Measurements from ENCODE around the gene CDC16.
"Not testable (repeated sequence)": the region's sequence is repeated elsewhere in the genome, so short reads cannot be mapped to it uniquely, and the experiment has no call there.

Gene CDC16

DNA sequence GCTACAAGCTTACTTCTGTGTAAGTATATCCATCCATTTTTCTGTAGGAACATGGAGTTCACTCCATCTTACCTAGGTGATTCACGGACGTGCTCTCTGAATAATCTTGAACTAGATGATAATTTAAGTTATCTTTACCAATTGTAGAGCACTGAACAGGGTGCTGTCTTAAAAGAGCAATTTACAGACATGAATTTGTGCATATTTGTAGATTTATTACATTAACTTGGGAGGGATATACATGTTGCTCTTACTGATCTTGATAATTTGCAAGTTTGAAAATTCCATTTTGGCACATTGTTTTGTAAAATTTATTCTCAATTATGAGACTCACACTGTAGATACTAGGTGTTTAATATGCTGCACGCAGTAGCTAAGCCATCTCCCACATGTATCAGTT, 9.3 kb downstream of the CDC16 start:
- H3K36me3 ChIP-seq (ENCODE audit: control insufficient read depth in 2 of 2, insufficient read depth in 2 of 2, low read length in 2 of 2): peaks cover 57 to 63% of the 10 kb centered on the region in 2 donors

DNA sequence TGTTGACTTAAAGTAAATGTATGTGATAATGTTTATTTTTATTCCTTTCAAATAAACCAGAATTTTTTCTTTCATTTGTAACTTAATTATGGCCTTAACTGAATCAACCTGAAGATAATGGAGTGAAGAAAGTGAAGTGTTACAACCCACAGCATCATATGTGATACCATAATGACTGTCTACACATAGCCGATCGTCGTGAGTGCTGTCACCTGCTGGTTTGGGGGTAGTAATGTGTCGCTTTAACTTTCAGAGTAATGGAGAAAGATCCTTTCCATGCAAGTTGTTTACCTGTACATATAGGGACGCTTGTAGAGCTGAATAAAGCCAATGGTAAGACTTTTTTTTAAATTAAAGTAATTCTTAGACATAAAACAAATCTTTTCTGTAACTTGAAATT, 9.9 kb downstream of the CDC16 start:
- peaks cover 54 to 64% of the 10 kb centered on the region in 2 donors for H3K36me3 ChIP-seq (ENCODE audit: control insufficient read depth in 2 of 2, insufficient read depth in 2 of 2, low read length in 2 of 2)

More for the DNA sequence above, 9.3 kb downstream of the CDC16 start:
- Histone ChIP-seq H3K4me1 (ENCODE audit: control insufficient read depth, insufficient read depth, low read length) (no peaks in the 10 kb centered on the region), H3K27me3 (ENCODE audit: control insufficient read depth in 1 of 2, insufficient read depth in 2 of 2, low read length in 2 of 2) (no peaks in the 10 kb centered on the region), H3K4me3 (ENCODE audit: low read length in 2 of 2) (no peak overlapping the region), H3K27ac (ENCODE audit: low read length) (no peak overlapping the region), H3K9ac (ENCODE audit: low read length in 2 of 2) (no peak overlapping the region), H3K9me3 (ENCODE audit: control insufficient read depth in 2 of 2, low read length in 2 of 2) (no peaks in the 10 kb centered on the region)

DNA sequence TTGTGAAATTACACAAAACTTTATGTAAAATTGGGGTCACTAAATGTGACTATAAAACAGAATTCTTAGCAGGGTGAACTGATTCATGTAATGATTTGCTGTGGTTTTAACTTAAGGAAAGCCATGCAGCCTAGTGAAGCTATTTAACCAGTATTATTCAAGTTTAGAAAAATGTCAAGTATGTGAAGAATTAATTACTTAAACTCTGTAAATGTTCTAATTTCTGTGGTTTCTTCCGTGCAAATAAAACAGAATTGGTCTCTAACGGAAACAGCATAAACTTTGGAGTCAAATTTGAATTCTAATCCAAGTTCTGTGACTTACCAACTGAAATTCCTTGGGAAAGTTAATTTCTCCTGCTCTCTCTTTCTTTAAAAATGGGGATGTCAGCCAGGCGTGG, 13.3 kb downstream of the CDC16 start:
- Histone ChIP-seq H3K27me3 (ENCODE audit: control insufficient read depth in 1 of 2, insufficient read depth in 2 of 2, low read length in 2 of 2) (no peaks in the 10 kb centered on the region), H3K9me3 (ENCODE audit: control insufficient read depth in 2 of 2, low read length in 2 of 2) (no peaks in the 10 kb centered on the region), H3K4me1 (ENCODE audit: control insufficient read depth, insufficient read depth, low read length) (no peaks in the 10 kb centered on the region), H3K36me3 (ENCODE audit: control insufficient read depth in 2 of 2, insufficient read depth in 2 of 2, low read length in 2 of 2) (peaks cover 47 to 60% of the 10 kb centered on the region in 2 donors), H3K9ac (ENCODE audit: low read length in 2 of 2) (no peak overlapping the region), H3K4me3 (ENCODE audit: low read length in 2 of 2) (no peak overlapping the region), H3K27ac (ENCODE audit: low read length) (no peak overlapping the region)

More for the DNA sequence above, 9.9 kb downstream of the CDC16 start:
- no peaks in the 10 kb centered on the region for H3K9me3 ChIP-seq (ENCODE audit: control insufficient read depth in 2 of 2, low read length in 2 of 2)
- no peaks in the 10 kb centered on the region for H3K4me1 ChIP-seq (ENCODE audit: control insufficient read depth, insufficient read depth, low read length)
- H3K27me3 ChIP-seq (ENCODE audit: control insufficient read depth in 1 of 2, insufficient read depth in 2 of 2, low read length in 2 of 2): no peaks in the 10 kb centered on the region
- H3K4me3 ChIP-seq (ENCODE audit: low read length in 2 of 2): no peak overlapping the region
- H3K27ac ChIP-seq (ENCODE audit: low read length): no peak overlapping the region
- no peak overlapping the region for H3K9ac ChIP-seq (ENCODE audit: low read length in 2 of 2)

DNA sequence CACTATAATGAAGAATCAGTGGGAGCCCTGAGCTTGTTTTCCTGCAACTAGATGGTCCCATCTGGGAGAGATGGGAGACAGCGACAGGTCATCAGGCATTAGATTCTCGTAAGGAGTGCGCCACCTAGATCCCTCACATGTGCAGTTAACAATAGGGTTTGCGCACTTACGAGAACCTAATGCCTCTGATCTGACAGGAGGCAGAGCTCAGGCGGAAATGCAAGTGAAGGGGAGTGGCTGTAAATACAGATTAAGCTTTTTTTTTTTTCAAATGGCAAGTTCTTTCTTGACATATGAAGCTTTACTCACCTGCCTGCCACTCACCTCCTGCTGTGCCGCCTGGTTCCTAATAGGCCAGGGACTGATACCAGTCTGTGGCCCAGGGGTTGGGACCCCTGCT, 14.4 kb downstream of the CDC16 start:
- Histone ChIP-seq H3K4me1 (ENCODE audit: control insufficient read depth, insufficient read depth, low read length) (no peaks in the 10 kb centered on the region), H3K36me3 (ENCODE audit: control insufficient read depth in 2 of 2, insufficient read depth in 2 of 2, low read length in 2 of 2) (peaks cover 43 to 54% of the 10 kb centered on the region in 2 donors)

DNA sequence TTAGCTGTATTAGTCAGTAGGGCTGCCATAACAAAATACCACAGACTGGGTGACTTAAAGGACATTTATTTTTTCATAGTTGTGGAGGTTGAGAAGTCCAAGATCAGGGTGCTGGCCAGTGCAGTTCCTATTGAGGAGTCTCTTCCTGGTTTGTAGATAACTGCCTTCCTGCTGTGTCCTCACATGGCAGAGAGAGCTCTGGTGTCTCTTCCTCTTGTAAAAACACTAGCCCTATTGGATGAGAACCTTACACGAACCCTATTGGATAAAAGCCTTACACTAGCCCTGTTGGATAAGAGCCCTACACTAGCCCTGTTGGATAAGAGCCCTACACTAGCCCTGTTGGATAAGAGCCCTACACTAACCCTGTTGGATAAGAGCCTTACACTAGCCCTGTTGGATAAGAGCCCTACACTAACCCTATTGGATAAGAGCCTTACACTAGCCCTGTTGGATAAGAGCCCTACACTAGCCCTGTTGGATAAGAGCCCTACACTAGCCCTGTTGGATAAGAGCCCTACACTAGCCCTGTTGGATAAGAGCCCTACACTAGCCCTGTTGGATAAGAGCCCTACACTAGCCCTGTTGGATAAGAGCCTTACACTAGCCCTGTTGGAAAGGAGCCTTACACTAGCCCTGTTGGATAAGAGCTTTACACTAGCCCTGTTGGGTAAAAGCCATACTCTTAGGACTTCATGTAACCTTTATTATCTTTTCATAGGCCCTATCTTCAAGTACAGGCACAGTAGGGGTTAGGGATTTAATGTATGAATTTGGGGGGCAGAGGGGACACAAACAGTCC, 17.1 kb downstream of the CDC16 start:
- H3K4me1 ChIP-seq (ENCODE audit: control insufficient read depth, insufficient read depth, low read length); H3K4me3 ChIP-seq (ENCODE audit: low read length in 2 of 2); H3K9me3 ChIP-seq (ENCODE audit: control insufficient read depth in 2 of 2, low read length in 2 of 2); H3K9ac ChIP-seq (ENCODE audit: low read length in 2 of 2); H3K27ac ChIP-seq (ENCODE audit: low read length); H3K27me3 ChIP-seq (ENCODE audit: control insufficient read depth in 1 of 2, insufficient read depth in 2 of 2, low read length in 2 of 2): not testable (repeated sequence)
- H3K36me3 ChIP-seq (ENCODE audit: control insufficient read depth in 2 of 2, insufficient read depth in 2 of 2, low read length in 2 of 2): peaks cover 33 to 53% of the 10 kb centered on the region in 2 donors

More for the DNA sequence above, 14.4 kb downstream of the CDC16 start:
- no peak overlapping the region for H3K4me3 ChIP-seq (ENCODE audit: low read length in 2 of 2)
- H3K27me3 ChIP-seq (ENCODE audit: control insufficient read depth in 1 of 2, insufficient read depth in 2 of 2, low read length in 2 of 2): no peaks in the 10 kb centered on the region
- H3K9me3 ChIP-seq (ENCODE audit: control insufficient read depth in 2 of 2, low read length in 2 of 2): no peaks in the 10 kb centered on the region
- H3K27ac ChIP-seq (ENCODE audit: low read length): no peak overlapping the region
- no peak overlapping the region for H3K9ac ChIP-seq (ENCODE audit: low read length in 2 of 2)

DNA sequence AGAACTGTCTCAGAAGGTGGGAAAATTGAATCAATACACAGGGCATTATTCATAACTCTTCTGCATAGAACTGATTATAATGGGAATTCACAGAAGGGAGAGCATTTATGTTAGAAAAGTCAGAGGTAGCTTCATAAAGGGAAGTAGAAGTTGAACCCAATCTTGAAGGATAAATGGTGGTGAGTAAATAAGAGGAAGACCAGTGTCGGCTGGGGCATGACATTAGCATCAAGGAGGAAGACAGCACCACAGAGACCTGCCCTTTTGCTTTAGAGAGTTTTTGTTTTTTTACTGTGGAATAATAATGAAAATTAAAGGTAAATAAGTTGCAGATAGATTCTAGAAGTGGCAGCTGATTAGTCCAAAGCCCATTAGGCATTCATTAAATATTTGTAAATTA, 21.9 kb downstream of the CDC16 start:
- H3K9ac ChIP-seq (ENCODE audit: low read length in 2 of 2): no peak overlapping the region
- H3K27ac ChIP-seq (ENCODE audit: low read length): no peak overlapping the region
- peaks cover 41 to 66% of the 10 kb centered on the region in 2 donors for H3K36me3 ChIP-seq (ENCODE audit: control insufficient read depth in 2 of 2, insufficient read depth in 2 of 2, low read length in 2 of 2)
- H3K9me3 ChIP-seq (ENCODE audit: control insufficient read depth in 2 of 2, low read length in 2 of 2): no peaks in the 10 kb centered on the region
- H3K4me1 ChIP-seq (ENCODE audit: control insufficient read depth, insufficient read depth, low read length): no peaks in the 10 kb centered on the region
- H3K27me3 ChIP-seq (ENCODE audit: control insufficient read depth in 1 of 2, insufficient read depth in 2 of 2, low read length in 2 of 2): no peaks in the 10 kb centered on the region
- no peak overlapping the region for H3K4me3 ChIP-seq (ENCODE audit: low read length in 2 of 2)

DNA sequence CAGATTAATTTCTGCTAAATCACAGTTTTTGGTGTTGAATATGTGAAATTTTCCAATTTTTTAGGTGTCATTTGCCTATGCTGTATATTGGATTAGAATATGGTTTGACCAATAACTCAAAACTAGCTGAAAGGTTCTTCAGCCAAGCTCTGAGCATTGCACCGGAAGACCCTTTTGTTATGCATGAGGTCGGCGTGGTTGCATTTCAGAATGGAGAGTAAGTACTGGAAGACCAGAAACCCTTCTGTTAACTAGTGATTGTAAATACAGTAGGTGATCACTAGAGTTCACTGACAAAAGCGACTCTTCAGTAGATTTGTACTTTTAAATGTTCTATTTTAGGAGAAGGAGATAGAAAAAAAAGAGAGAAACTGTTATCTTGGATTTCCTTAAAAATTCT, 22.3 kb downstream of the CDC16 start:
- no peaks in the 10 kb centered on the region for H3K27me3 ChIP-seq (ENCODE audit: control insufficient read depth in 1 of 2, insufficient read depth in 2 of 2, low read length in 2 of 2)
- H3K36me3 ChIP-seq (ENCODE audit: control insufficient read depth in 2 of 2, insufficient read depth in 2 of 2, low read length in 2 of 2): peaks cover 40 to 63% of the 10 kb centered on the region in 2 donors
- no peak overlapping the region for H3K4me3 ChIP-seq (ENCODE audit: low read length in 2 of 2)
- no peak overlapping the region for H3K9ac ChIP-seq (ENCODE audit: low read length in 2 of 2)
- H3K4me1 ChIP-seq (ENCODE audit: control insufficient read depth, insufficient read depth, low read length): no peaks in the 10 kb centered on the region
- H3K27ac ChIP-seq (ENCODE audit: low read length): no peak overlapping the region
- H3K9me3 ChIP-seq (ENCODE audit: control insufficient read depth in 2 of 2, low read length in 2 of 2): no peaks in the 10 kb centered on the region

DNA sequence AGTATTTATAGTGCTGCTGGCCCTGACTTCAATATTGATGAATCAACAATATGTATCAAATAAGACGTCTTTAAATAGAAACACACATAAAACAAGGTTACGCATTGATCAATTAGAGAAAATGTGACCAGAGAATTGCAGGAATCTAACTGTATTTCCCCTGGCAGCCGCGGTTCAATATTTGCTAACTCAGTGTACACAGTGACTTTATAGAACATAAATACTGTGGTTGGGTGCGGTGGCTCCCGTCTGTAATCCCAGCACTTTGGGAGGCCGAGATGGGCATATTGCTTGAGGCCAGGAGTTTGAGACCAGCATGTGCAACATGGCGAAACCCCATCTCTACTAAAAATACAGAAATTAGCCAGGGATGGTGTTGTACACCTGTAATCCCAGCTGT, 23.9 kb downstream of the CDC16 start:
- no peak overlapping the region for H3K27ac ChIP-seq (ENCODE audit: low read length)
- H3K4me3 ChIP-seq (ENCODE audit: low read length in 2 of 2): no peak overlapping the region
- H3K4me1 ChIP-seq (ENCODE audit: control insufficient read depth, insufficient read depth, low read length): no peaks in the 10 kb centered on the region
- no peaks in the 10 kb centered on the region for H3K9me3 ChIP-seq (ENCODE audit: control insufficient read depth in 2 of 2, low read length in 2 of 2)
- H3K36me3 ChIP-seq (ENCODE audit: control insufficient read depth in 2 of 2, insufficient read depth in 2 of 2, low read length in 2 of 2): peaks cover 47 to 74% of the 10 kb centered on the region in 2 donors
- H3K27me3 ChIP-seq (ENCODE audit: control insufficient read depth in 1 of 2, insufficient read depth in 2 of 2, low read length in 2 of 2): no peaks in the 10 kb centered on the region
- H3K9ac ChIP-seq (ENCODE audit: low read length in 2 of 2): no peak overlapping the region

DNA sequence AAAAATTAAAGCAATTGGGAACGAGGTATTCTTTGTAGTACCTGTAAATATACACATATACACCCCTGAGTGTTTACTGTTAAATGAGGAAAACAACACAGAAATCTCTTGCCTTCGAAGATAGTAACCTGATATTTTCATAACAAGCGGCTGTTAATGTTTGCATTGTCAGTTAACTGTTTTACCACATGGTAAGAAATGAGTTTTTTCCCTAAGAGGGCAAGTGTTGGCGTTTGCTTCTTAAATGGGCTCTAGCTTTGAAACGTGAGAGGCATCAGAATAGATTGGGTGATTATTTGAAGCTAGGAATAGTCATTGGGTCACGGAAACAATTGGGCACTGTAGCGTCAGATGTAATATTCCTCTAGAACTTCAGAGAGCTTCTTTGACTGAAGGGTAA, 24.7 kb downstream of the CDC16 start:
- H3K4me3 ChIP-seq (ENCODE audit: low read length in 2 of 2): no peak overlapping the region
- H3K36me3 ChIP-seq (ENCODE audit: control insufficient read depth in 2 of 2, insufficient read depth in 2 of 2, low read length in 2 of 2): peaks cover 51 to 77% of the 10 kb centered on the region in 2 donors
- H3K27me3 ChIP-seq (ENCODE audit: control insufficient read depth in 1 of 2, insufficient read depth in 2 of 2, low read length in 2 of 2): no peaks in the 10 kb centered on the region
- H3K27ac ChIP-seq (ENCODE audit: low read length): no peak overlapping the region
- no peaks in the 10 kb centered on the region for H3K4me1 ChIP-seq (ENCODE audit: control insufficient read depth, insufficient read depth, low read length)
- no peaks in the 10 kb centered on the region for H3K9me3 ChIP-seq (ENCODE audit: control insufficient read depth in 2 of 2, low read length in 2 of 2)
- no peak overlapping the region for H3K9ac ChIP-seq (ENCODE audit: low read length in 2 of 2)

DNA sequence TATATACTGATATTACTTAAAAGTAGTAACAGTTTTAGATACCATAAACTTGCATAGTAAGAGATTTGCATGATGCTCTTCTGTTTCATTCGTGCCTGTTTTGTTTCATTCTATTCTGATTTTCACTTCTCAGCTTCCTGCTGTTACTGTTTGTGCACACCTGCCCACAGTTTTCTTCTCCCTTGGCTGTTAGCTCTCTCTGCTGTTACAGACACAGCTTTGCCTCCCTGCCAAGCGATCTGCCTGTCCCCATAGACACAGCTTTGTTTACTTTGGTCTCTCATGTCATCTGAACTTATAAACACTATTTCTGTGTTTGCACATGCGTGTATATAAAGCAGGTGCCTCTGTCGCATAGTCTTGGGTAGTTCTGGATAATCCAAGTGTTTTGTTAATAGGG, 25.3 kb downstream of the CDC16 start:
- Histone ChIP-seq H3K9ac (ENCODE audit: low read length in 2 of 2) (no peak overlapping the region), H3K36me3 (ENCODE audit: control insufficient read depth in 2 of 2, insufficient read depth in 2 of 2, low read length in 2 of 2) (peaks cover 57 to 73% of the 10 kb centered on the region in 2 donors), H3K27me3 (ENCODE audit: control insufficient read depth in 1 of 2, insufficient read depth in 2 of 2, low read length in 2 of 2) (no peaks in the 10 kb centered on the region), H3K27ac (ENCODE audit: low read length) (no peak overlapping the region), H3K4me3 (ENCODE audit: low read length in 2 of 2) (no peak overlapping the region), H3K9me3 (ENCODE audit: control insufficient read depth in 2 of 2, low read length in 2 of 2) (no peaks in the 10 kb centered on the region), H3K4me1 (ENCODE audit: control insufficient read depth, insufficient read depth, low read length) (no peaks in the 10 kb centered on the region)

DNA sequence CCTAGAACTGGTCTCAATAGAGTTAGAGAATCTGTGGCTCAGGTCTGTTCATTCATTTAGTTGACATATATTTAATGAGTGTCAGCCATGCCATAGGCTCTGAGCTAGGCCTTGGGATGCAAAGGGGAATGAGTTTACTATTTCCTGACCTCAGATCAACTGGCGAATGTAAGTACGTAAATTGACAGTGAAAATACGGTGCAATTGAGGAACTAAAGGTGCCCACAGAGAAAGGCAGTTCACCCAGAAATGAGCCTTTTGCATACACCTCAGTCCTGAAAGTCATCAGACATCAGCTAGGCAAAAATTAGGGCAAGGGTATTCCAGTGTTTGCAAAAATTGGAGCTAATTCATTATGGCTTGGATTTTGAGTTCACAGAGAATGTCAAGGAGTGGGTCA, 26.1 kb downstream of the CDC16 start:
- Histone ChIP-seq H3K4me1 (ENCODE audit: control insufficient read depth, insufficient read depth, low read length) (no peaks in the 10 kb centered on the region), H3K27ac (ENCODE audit: low read length) (no peak overlapping the region), H3K4me3 (ENCODE audit: low read length in 2 of 2) (no peak overlapping the region), H3K36me3 (ENCODE audit: control insufficient read depth in 2 of 2, insufficient read depth in 2 of 2, low read length in 2 of 2) (peaks cover 62 to 69% of the 10 kb centered on the region in 2 donors), H3K9me3 (ENCODE audit: control insufficient read depth in 2 of 2, low read length in 2 of 2) (no peaks in the 10 kb centered on the region), H3K27me3 (ENCODE audit: control insufficient read depth in 1 of 2, insufficient read depth in 2 of 2, low read length in 2 of 2) (no peaks in the 10 kb centered on the region), H3K9ac (ENCODE audit: low read length in 2 of 2) (no peak overlapping the region)
